ENCODE data around the gene CATSPERE.
"Not testable (repeated sequence)": the region's sequence is repeated elsewhere in the genome, so short reads cannot be mapped to it uniquely, and the experiment has no call there.

Gene CATSPERE

GRCh38 chr1:244559561-244559960, 98.5 kb downstream of the CATSPERE start:
- TF ChIP-seq EZH2 (IDR thresholded peaks at IDR 0.05; ENCODE audit: borderline replicate concordance, low read depth, low read length, severe bottlenecking) (no peak), CTCF (IDR thresholded peaks at IDR 0.05; ENCODE audit: borderline replicate concordance, extremely low read depth, low read length, poor library complexity, severe bottlenecking) (no peak)
- H3K4me1 ChIP-seq (ENCODE audit: insufficient read depth, low read length): no peaks in the 10 kb centered on the region
- peaks cover 11% of the 10 kb centered on the region for H3K9me3 ChIP-seq (ENCODE audit: insufficient read depth, low read length, severe bottlenecking)
- H4K20me1 ChIP-seq (ENCODE audit: insufficient read depth, low read length): no peaks in the 10 kb centered on the region
- no peak overlapping the region for H3K4me2 ChIP-seq (ENCODE audit: insufficient read depth, low read length)
- no peak overlapping the region for H3K27ac ChIP-seq (ENCODE audit: low read length)
- no peak overlapping the region for H2AFZ ChIP-seq (ENCODE audit: low read depth, low read length)
- no peak overlapping the region for H3K9ac ChIP-seq (ENCODE audit: low read depth, low read length)
- H3K4me3 ChIP-seq (ENCODE audit: low read depth in 1 of 2, low read length in 2 of 2): no peak overlapping the region
- H3K27me3 ChIP-seq (ENCODE audit: insufficient read depth, low read length, poor library complexity): no peaks in the 10 kb centered on the region
- H3K79me2 ChIP-seq (ENCODE audit: insufficient read depth, low read length): no peaks in the 10 kb centered on the region
- no peaks in the 10 kb centered on the region for H3K36me3 ChIP-seq (ENCODE audit: insufficient read depth, low read length)
- ATAC-seq (ENCODE audit: insufficient read depth, low read depth) (no peak), DNase-seq (no peak)

- DNase-seq; H4K20me1 ChIP-seq (ENCODE audit: insufficient read depth, low read length); ATAC-seq (ENCODE audit: insufficient read depth, low read depth); H3K36me3 ChIP-seq (ENCODE audit: insufficient read depth, low read length); H3K9ac ChIP-seq (ENCODE audit: low read depth, low read length); H2AFZ ChIP-seq (ENCODE audit: low read depth, low read length); H3K4me3 ChIP-seq (ENCODE audit: low read depth in 1 of 2, low read length in 2 of 2); H3K27ac ChIP-seq (ENCODE audit: low read length); H3K79me2 ChIP-seq (ENCODE audit: insufficient read depth, low read length); H3K27me3 ChIP-seq (ENCODE audit: insufficient read depth, low read length, poor library complexity); H3K9me3 ChIP-seq (ENCODE audit: insufficient read depth, low read length, severe bottlenecking); H3K4me2 ChIP-seq (ENCODE audit: insufficient read depth, low read length); H3K4me1 ChIP-seq (ENCODE audit: insufficient read depth, low read length): not testable (repeated sequence)
These were observed 101.8 kb downstream of the CATSPERE start for GRCh38 chr1:244562877-244563276.

- no peak overlapping the region for H3K4me2 ChIP-seq (ENCODE audit: insufficient read depth, low read length)
- TF ChIP-seq EZH2 (IDR thresholded peaks at IDR 0.05; ENCODE audit: borderline replicate concordance, low read depth, low read length, severe bottlenecking) (no peak), CTCF (IDR thresholded peaks at IDR 0.05; ENCODE audit: borderline replicate concordance, extremely low read depth, low read length, poor library complexity, severe bottlenecking) (no peak)
- H3K27ac ChIP-seq (ENCODE audit: low read length): no peak overlapping the region
- ATAC-seq (ENCODE audit: insufficient read depth, low read depth): no peak
- no peaks in the 10 kb centered on the region for H3K36me3 ChIP-seq (ENCODE audit: insufficient read depth, low read length)
- peaks cover 41% of the 10 kb centered on the region for H3K9me3 ChIP-seq (ENCODE audit: insufficient read depth, low read length, severe bottlenecking)
- no peaks in the 10 kb centered on the region for H4K20me1 ChIP-seq (ENCODE audit: insufficient read depth, low read length)
- no peak for DNase-seq
- no peak overlapping the region for H2AFZ ChIP-seq (ENCODE audit: low read depth, low read length)
- no peaks in the 10 kb centered on the region for H3K79me2 ChIP-seq (ENCODE audit: insufficient read depth, low read length)
- H3K9ac ChIP-seq (ENCODE audit: low read depth, low read length): no peak overlapping the region
- H3K27me3 ChIP-seq (ENCODE audit: insufficient read depth, low read length, poor library complexity): no peaks in the 10 kb centered on the region
- no peak overlapping the region for H3K4me3 ChIP-seq (ENCODE audit: low read depth in 1 of 2, low read length in 2 of 2)
- H3K4me1 ChIP-seq (ENCODE audit: insufficient read depth, low read length): no peaks in the 10 kb centered on the region
These were observed 112.7 kb downstream of the CATSPERE start for GRCh38 chr1:244573768-244574167.

GRCh38 chr1:244576259-244576892, 115.3 kb downstream of the CATSPERE start:
- TF ChIP-seq CTCF (IDR thresholded peaks at IDR 0.05; ENCODE audit: borderline replicate concordance, extremely low read depth, low read length, poor library complexity, severe bottlenecking): no peak
- no peak for TF ChIP-seq EZH2 (IDR thresholded peaks at IDR 0.05; ENCODE audit: borderline replicate concordance, low read depth, low read length, severe bottlenecking)
- ATAC-seq (ENCODE audit: insufficient read depth, low read depth) (no peak), DNase-seq (no peak)
- no peaks in the 10 kb centered on the region for H4K20me1 ChIP-seq (ENCODE audit: insufficient read depth, low read length)
- H3K36me3 ChIP-seq (ENCODE audit: insufficient read depth, low read length): no peaks in the 10 kb centered on the region
- no peak overlapping the region for H2AFZ ChIP-seq (ENCODE audit: low read depth, low read length)
- H3K4me2 ChIP-seq (ENCODE audit: insufficient read depth, low read length): no peak overlapping the region
- H3K9ac ChIP-seq (ENCODE audit: low read depth, low read length): no peak overlapping the region
- no peak overlapping the region for H3K4me3 ChIP-seq (ENCODE audit: low read depth in 1 of 2, low read length in 2 of 2)
- H3K27ac ChIP-seq (ENCODE audit: low read length): no peak overlapping the region
- H3K4me1 ChIP-seq (ENCODE audit: insufficient read depth, low read length): no peaks in the 10 kb centered on the region
- peaks cover 41% of the 10 kb centered on the region for H3K9me3 ChIP-seq (ENCODE audit: insufficient read depth, low read length, severe bottlenecking)
- H3K27me3 ChIP-seq (ENCODE audit: insufficient read depth, low read length, poor library complexity): no peaks in the 10 kb centered on the region
- no peaks in the 10 kb centered on the region for H3K79me2 ChIP-seq (ENCODE audit: insufficient read depth, low read length)

- not testable (repeated sequence) for H3K4me1 ChIP-seq (ENCODE audit: insufficient read depth, low read length); H3K27me3 ChIP-seq (ENCODE audit: insufficient read depth, low read length, poor library complexity); H3K79me2 ChIP-seq (ENCODE audit: insufficient read depth, low read length); H3K4me2 ChIP-seq (ENCODE audit: insufficient read depth, low read length); H3K4me3 ChIP-seq (ENCODE audit: low read depth in 1 of 2, low read length in 2 of 2); H3K9ac ChIP-seq (ENCODE audit: low read depth, low read length); H3K36me3 ChIP-seq (ENCODE audit: insufficient read depth, low read length); DNase-seq; H3K27ac ChIP-seq (ENCODE audit: low read length); H4K20me1 ChIP-seq (ENCODE audit: insufficient read depth, low read length); ATAC-seq (ENCODE audit: insufficient read depth, low read depth); H2AFZ ChIP-seq (ENCODE audit: low read depth, low read length)
- peaks cover 37% of the 10 kb centered on the region for H3K9me3 ChIP-seq (ENCODE audit: insufficient read depth, low read length, severe bottlenecking)
These were observed 117.1 kb downstream of the CATSPERE start for GRCh38 chr1:244578205-244578604.

Data from DND-41 (cell line).